PFSK-1 (cell line): ENCODE measurements around the gene TMEM116.

Experiments used
- FOXP2 ChIP-seq: optimal IDR thresholded peaks from 2 replicates; pipeline ENCODE3; 2011; ENCODE audit warnings: borderline replicate concordance, control low read depth, inconsistent platforms; ENCODE audit not compliant: insufficient read depth; ENCODE audit errors: extremely low read length, extremely low read depth
- POLR2AphosphoS5 ChIP-seq: IDR thresholded peaks from 2 replicates; pipeline ENCODE4 v1.6.1; 2012; ENCODE audit warnings: low read depth, mild to moderate bottlenecking, control low read depth, low read length, moderate library complexity
- SIN3A ChIP-seq: IDR thresholded peaks from 2 replicates; pipeline ENCODE4 v1.6.1; 2012; ENCODE audit warnings: mild to moderate bottlenecking, low read length, moderate library complexity, borderline replicate concordance; ENCODE audit not compliant: insufficient read depth
- TAF1 ChIP-seq: IDR thresholded peaks from 2 replicates; pipeline ENCODE4 v1.6.1; 2012; ENCODE audit warnings: low read length, control low read depth, borderline replicate concordance; ENCODE audit not compliant: insufficient read depth
- TF ChIP-seq, protein P1 (sequence below), 2 experiments: IDR thresholded peaks; 2 replicates each; pipeline versions ENCODE4 v1.6.1 to v1.8.0; 2011 to 2012; ENCODE audit warnings: low read depth in 2 of 2, low read length in 2 of 2, control low read depth in 1 of 2, inconsistent platforms in 1 of 2, mild to moderate bottlenecking in 1 of 2, moderate library complexity in 1 of 2; ENCODE audit not compliant: insufficient read depth in 1 of 2

Gene TMEM116

DNA sequence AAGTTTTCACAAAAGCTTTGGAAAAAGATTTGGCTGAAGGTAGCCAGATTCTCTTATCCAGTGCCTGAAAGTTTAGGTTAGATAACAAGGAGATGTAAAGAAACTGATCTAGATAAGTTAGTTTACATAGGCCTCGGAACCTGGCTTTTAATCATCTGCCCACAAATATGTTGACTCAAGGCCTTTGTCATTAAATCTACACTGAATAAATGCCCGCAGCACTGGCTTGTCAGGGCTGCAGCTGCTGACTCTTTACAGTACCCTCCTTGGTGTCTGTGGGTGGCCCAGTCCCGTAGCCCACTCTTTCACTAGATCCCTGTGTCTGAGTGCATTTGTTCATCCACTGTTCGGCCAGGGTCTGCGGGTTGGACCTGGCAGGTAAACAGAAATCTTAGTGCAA is 58.0 kb downstream of the TMEM116 start:
- TF ChIP-seq POLR2AphosphoS5 (no peak), SIN3A (no peak), FOXP2 (no peak), TAF1 (no peak)
- TF ChIP-seq, protein P1, sequence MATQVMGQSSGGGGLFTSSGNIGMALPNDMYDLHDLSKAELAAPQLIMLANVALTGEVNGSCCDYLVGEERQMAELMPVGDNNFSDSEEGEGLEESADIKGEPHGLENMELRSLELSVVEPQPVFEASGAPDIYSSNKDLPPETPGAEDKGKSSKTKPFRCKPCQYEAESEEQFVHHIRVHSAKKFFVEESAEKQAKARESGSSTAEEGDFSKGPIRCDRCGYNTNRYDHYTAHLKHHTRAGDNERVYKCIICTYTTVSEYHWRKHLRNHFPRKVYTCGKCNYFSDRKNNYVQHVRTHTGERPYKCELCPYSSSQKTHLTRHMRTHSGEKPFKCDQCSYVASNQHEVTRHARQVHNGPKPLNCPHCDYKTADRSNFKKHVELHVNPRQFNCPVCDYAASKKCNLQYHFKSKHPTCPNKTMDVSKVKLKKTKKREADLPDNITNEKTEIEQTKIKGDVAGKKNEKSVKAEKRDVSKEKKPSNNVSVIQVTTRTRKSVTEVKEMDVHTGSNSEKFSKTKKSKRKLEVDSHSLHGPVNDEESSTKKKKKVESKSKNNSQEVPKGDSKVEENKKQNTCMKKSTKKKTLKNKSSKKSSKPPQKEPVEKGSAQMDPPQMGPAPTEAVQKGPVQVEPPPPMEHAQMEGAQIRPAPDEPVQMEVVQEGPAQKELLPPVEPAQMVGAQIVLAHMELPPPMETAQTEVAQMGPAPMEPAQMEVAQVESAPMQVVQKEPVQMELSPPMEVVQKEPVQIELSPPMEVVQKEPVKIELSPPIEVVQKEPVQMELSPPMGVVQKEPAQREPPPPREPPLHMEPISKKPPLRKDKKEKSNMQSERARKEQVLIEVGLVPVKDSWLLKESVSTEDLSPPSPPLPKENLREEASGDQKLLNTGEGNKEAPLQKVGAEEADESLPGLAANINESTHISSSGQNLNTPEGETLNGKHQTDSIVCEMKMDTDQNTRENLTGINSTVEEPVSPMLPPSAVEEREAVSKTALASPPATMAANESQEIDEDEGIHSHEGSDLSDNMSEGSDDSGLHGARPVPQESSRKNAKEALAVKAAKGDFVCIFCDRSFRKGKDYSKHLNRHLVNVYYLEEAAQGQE (IDR thresholded peaks at IDR 0.05; ENCODE audit: insufficient read depth in 1 of 2, low read depth in 2 of 2, low read length in 2 of 2): no peak

DNA sequence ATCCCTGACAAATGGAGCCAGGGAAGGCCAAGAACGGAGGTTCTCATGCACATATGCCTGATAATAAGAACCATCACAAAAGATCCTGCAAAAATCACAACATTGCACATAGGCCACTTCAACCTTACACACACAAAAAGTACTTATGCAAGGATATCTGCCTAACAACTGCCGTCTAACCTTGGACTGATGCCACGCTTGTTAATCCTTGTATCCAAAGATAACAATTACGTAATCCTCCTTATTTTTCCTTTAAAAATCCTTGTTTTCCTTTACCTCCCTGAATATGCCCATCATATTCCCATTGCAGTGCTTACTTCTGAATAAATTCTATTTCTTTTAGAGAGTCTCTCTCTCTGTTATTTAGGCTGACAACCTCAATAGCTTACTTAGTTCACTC is 59.5 kb downstream of the TMEM116 start:
- no peak for TF ChIP-seq FOXP2
- TF ChIP-seq SIN3A: no peak
- no peak for TF ChIP-seq POLR2AphosphoS5
- TF ChIP-seq, protein P1 (IDR thresholded peaks at IDR 0.05; ENCODE audit: insufficient read depth in 1 of 2, low read depth in 2 of 2, low read length in 2 of 2): no peak
- TF ChIP-seq TAF1: no peak

DNA sequence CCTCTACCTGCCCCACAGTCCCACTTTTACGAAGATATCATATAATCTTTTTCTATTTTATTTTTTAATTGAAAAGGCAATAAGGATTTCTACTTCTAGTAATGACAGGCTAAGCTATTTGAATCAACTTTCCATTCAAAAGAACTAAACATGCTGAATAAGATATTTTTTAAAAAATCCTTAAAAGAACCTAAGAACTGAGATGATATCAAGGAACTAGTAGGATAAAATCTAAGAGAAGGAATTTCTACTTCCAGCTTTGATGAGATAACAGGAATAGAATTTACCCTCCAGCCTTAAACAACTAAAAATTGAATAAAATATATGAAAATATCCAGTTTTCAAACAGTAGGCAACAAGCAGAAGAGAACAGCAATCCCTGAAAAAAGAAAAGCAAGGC is 69.0 kb downstream of the TMEM116 start:
- no peak for TF ChIP-seq POLR2AphosphoS5
- TF ChIP-seq TAF1: no peak
- no peak for TF ChIP-seq FOXP2
- TF ChIP-seq SIN3A: no peak
- TF ChIP-seq, protein P1 (IDR thresholded peaks at IDR 0.05; ENCODE audit: insufficient read depth in 1 of 2, low read depth in 2 of 2, low read length in 2 of 2): no peak

DNA sequence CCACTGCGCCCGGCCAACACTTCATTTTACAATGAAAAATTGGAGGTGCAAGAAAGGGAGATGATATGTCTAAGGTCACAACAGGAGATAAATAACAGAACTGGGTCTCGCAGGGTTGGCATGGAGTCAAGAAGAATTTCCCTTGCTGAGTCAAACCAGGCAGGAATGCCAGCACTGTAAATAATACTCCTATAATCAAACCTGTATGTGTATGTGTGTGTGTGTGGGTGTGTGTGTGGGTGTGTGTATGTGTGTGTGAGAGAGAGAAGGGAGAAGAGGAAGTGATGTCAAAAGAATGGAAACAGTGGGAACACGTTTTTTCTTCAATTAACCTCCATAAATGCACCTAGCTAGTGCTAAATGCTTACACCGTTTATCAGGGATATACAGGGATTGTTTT is 70.4 kb downstream of the TMEM116 start:
- TF ChIP-seq FOXP2: no peak
- TF ChIP-seq, protein P1 (IDR thresholded peaks at IDR 0.05; ENCODE audit: insufficient read depth in 1 of 2, low read depth in 2 of 2, low read length in 2 of 2): no peak
- TF ChIP-seq TAF1: no peak
- no peak for TF ChIP-seq SIN3A
- no peak for TF ChIP-seq POLR2AphosphoS5

DNA sequence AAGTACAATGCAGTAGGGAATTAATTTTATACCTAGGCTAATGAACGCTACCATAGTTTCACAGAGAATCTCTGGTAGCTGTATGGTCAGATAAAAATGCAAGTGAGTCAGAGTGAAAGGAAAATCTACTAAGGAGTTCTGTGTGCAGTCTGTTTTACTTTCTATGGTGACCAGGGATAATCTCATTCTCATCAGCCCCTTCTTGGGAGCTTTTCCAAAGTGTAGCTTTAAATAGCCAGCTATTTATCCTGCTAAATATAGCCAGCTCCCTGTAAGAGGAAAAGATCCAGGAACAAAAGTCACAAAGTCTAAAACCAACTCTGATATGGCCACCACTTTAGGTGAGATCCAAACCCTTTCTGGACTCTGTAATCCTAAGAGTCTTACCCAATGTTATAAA is 75.5 kb downstream of the TMEM116 start:
- TF ChIP-seq TAF1 (no peak), FOXP2 (no peak), POLR2AphosphoS5 (no peak), SIN3A (no peak)
- TF ChIP-seq, protein P1 (IDR thresholded peaks at IDR 0.05; ENCODE audit: insufficient read depth in 1 of 2, low read depth in 2 of 2, low read length in 2 of 2): no peak
